HG03139 (cell line): ENCODE results near the gene FLRT1.

Experiments
- ATAC-seq: cut with Tn5 transposase; IDR thresholded peaks from one replicate; pipeline ENCODE4 v1.9.1; 2021; ENCODE audit not compliant: unreplicated experiment

The FLRT1 gene

GRCh38 chr11:64006398-64006797 is 29.3 kb upstream of the FLRT1 start:
- ATAC-seq = no peak

DNA sequence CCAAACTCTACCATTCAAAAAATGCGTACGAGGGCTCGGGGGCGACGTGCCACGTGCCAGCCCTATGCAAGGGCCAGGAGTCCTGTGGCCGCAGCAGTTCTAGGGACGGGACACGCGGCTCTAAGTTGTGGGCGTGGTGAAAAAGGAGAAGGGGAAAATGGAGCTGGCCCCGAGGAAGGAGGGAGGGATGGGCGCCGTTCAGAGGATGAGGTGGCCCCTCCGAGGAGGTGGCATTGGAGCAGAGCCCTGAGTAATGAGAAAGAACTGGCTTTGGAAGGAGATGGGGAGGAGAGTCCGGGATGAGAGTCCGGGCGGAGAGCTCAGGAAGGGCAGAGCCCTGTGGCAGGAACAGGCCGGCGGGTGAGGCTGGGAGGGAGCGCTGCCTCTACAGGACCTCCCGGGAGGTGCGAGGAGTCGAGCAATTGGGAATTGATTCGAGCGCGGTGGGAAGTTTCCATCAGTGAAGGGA is 28.5 kb upstream of the FLRT1 start:
- no peak for ATAC-seq

DNA sequence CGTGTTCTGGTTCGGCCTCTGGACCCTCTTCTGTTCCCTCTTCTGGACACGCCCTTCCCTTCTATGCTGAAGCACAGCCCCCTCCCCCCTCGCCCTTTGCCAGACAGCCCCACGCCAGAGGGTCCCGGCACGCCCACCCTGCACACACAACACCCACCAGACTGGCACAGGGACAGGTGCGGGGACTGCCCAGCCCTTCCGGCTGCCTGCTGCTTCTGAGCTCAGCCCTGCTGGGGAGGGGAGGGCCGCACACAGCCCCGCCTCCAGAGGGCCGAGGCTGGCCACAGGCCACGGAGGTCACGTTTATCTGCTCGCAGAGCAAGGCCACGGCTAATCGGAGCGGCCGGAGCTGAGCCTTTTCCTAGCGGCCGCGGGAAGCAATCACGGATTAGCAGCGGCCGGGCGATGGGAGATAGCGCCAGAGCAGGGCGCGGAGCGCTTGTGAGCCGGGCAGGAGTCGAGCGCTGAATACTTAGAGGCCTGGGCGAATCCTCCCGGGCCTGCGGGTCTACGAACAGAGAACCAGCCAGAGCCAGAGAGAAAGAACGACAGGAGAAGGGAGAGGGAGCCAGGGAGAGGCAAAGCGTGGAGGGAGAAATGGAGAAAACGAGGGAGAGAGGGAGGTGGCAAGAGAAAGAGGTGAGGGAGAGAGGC is 28.0 kb upstream of the FLRT1 start:
- ATAC-seq = no peak

DNA sequence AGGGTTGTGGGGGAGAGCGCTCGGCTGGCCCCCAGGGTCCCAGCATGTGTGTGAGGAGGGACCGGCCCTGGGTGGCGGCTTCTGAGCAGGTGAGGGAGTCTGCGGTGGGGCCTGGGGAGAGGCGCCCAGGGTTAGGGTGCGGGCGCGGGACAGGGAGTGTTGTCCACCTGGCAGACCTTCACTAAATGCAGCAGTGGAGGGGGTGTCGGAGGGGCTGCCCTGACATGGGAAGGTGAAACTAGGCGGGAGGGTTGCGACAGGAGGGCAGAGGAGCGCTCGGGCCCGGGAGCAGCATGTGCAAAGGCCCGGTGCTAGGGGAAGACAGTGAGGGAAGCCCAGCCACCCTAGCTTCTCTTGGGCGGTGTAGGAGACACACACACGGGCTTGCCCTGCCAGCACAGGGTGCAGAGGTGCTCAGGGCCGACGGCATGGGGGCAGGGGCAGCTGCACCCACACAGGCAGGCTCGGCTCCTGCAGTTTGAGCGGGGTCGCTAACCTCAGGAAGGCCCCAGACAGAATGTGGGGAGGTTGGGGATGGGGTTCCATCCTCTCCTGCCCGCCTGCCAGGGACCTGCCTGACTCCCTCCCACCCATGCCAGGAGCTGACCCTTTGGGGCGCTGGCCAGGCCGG is 27.3 kb upstream of the FLRT1 start:
- no peak for ATAC-seq

GRCh38 chr11:64008914-64009633 is 26.7 kb upstream of the FLRT1 start:
- no peak for ATAC-seq

- ATAC-seq = no peak
Observed at GRCh38 chr11:64009710-64010109, 26.0 kb upstream of the FLRT1 start.

GRCh38 chr11:64010783-64011182 is 24.9 kb upstream of the FLRT1 start:
- ATAC-seq = no peak

- no peak for ATAC-seq
Observed at GRCh38 chr11:64011371-64011770, 24.4 kb upstream of the FLRT1 start.

DNA sequence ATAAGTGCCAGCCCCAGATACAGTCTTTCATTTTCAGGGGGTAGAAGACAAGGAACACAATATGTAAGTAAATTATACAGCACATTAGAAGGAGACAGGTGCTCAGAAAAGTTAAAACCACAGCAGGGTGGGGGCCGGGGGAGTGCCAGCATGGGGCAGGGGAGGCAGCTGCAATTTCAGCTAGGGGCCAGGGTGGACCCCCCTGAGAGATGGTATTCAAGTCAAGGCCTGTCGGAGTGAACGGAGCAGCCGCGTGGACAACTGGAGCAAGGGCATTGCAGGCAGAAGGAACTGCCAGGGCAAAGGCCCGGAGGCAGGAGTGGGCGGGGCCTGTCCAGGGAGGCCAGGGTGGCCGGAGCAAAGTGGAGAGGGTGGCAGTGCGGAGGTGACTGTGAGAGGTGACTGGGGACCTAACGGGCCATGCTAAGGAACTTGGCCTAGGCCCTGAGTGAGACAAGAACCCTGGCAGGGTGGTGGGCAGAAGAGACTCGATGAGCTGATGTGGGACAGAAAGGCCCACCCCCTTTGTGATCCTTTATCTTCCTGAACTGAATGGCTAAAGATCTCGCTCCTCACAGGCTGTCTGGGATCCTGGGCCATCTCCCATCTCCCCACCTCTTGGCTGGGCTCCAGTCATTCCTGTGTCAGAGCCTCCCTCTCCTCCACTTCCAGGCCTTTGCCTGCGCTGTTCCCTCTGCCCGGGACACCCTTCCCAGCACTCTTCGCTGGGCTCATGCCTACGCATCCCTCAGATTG is 22.4 kb upstream of the FLRT1 start:
- ATAC-seq = no peak

DNA sequence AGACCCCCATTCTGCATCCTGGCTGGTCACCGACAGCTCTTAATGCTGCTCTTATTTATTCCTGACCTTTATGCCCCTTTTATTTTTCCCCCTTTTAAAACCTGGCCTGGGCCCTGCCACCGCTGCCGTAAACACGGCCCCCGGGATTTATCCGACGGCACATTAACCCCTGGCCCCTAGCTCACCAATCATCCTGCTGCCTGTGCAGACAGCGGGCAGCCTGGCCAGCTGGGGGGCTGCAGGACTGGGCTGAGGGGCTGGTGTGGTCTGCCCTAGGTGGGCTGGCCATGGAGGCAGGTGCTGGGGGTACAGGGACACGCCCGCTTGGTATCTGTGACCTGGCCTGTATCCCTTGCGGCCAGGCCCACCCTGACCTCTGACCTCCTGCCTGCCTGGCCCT is 21.4 kb upstream of the FLRT1 start:
- ATAC-seq = no peak

GRCh38 chr11:64015510-64015909 is 20.2 kb upstream of the FLRT1 start:
- no peak for ATAC-seq

DNA sequence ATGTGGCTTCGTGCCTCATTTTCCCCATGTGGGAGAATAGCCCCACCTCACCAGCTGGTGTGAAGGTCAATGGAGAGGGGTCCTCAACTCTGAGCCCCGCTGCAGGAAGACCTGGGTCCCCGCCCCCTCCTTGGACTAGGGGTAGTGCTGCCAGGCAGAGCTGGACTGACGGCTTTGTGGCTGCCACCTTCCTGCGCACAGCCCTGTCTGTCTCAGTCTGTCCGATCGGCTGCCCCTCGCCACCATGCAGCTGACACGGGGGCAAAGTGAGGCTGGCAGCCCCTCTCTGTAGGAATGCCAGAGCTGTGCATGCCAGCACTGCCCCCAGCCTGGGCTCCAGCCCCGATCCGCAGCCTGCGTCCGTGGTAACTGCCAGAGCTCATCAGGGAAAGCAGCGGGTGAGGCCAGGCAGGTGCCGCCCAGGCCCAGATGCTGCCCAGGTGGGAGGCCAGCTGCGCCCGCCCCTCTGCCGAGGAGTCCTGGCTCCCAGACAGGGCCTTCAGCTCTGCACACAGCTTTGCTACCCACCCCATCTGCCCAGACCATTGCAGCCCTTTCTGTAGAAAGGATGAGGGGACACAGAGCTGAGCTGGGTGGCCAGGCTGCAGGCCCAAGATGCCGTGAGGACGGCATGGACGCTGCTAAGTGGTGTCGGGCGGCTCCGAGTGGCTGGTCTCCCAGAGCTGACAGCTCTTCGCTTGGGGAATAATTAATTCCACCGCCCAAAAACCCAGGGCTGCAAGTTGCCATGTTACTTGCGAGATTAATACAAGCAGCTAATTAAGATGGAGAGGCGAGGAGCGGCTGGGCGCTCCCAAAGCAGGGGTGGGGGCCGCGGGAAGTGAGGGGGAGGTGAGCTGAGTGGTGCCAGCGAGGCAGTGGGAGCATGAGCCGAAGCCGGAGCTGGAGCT is 19.5 kb upstream of the FLRT1 start:
- ATAC-seq = no peak

GRCh38 chr11:64017945-64018224 is 17.8 kb upstream of the FLRT1 start:
- ATAC-seq = no peak

- ATAC-seq = no peak
Observed at GRCh38 chr11:64018310-64018709, 17.4 kb upstream of the FLRT1 start.

GRCh38 chr11:64019106-64020037 is 16.4 kb upstream of the FLRT1 start:
- ATAC-seq = no peak

DNA sequence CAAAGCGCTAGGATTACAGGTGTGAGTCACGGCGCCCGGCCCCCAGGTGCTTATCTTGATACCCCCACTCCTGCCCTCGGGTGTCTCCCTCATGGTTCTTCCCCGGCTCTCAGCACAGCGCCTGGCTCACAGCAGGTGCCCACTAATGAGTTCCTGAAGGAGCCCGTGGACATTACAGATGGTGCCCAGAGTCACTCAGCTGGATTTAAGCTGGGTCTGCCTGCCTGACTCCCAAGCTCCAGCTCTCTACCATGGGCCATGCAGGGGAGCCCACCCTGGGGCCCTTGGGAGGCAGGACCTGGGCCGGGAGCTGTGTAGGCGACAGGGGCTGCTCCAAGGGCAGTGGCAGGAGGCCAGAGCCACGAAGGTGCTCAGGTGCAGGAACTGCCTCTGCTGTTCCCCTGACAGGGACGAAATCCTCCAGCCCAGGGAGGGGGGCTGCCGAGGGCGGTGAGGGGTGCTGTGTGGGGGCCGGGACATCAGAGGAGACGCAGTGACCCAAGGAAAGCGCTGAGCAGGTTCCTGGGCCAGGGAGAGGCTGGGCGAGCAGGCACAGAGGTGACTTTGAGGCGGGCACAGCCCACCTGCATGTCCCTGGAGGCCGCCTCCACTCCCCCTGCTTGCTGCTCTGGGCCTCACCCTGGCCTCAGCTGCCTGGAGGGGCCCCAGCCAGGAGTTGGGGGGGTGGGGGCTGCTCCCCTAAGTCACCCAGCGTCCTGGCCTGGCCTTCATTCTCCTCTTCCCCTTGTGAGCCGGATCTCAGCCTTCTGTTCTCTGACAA is 14.6 kb upstream of the FLRT1 start:
- no peak for ATAC-seq

- no peak for ATAC-seq
Observed at GRCh38 chr11:64021757-64022093, 14.0 kb upstream of the FLRT1 start.

DNA sequence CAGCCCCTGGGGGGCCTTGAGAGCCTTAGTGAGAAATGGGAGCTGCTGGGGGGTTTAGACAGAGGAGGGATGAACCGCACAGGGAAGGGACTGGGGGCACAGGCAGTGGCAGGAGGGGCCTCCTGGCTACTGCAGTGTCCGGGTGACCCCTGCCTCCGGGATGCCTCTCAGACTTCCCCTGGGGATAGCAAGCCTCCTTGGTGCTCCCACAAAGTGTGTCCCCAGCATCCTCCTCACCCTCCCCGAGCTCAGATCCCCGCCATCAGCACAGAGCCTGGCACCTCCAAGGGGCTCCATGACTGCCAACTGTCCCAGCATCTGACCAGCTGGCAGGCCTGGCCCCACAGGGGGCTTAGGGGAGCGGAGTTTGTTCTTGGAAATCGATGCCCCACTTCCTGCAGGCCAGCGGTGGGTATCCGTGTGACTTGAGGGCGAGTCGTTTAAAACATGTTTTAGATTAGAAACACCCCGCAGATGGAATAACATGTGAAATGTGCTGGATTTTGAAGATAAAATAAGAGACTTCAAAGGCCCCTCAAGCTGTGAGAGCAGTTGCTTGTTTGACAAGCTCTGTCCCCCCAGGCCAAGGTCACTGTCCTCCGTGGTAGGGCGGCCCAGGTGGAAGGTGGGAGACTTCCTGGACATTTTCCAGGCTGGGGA is 13.5 kb upstream of the FLRT1 start:
- ATAC-seq = no peak
